HG03280 (cell line): Measurements from ENCODE around the gene PIP5K1A.
"Not testable (repeated sequence)": the region's sequence is repeated elsewhere in the genome, so short reads cannot be mapped to it uniquely, and the experiment has no call there.

Experiments used
- ATAC-seq: cut with Tn5 transposase; IDR thresholded peaks from one replicate; pipeline ENCODE4 v1.9.1; 2021; ENCODE audit warnings: mild to moderate bottlenecking, moderate library complexity; ENCODE audit not compliant: unreplicated experiment

The PIP5K1A gene

DNA sequence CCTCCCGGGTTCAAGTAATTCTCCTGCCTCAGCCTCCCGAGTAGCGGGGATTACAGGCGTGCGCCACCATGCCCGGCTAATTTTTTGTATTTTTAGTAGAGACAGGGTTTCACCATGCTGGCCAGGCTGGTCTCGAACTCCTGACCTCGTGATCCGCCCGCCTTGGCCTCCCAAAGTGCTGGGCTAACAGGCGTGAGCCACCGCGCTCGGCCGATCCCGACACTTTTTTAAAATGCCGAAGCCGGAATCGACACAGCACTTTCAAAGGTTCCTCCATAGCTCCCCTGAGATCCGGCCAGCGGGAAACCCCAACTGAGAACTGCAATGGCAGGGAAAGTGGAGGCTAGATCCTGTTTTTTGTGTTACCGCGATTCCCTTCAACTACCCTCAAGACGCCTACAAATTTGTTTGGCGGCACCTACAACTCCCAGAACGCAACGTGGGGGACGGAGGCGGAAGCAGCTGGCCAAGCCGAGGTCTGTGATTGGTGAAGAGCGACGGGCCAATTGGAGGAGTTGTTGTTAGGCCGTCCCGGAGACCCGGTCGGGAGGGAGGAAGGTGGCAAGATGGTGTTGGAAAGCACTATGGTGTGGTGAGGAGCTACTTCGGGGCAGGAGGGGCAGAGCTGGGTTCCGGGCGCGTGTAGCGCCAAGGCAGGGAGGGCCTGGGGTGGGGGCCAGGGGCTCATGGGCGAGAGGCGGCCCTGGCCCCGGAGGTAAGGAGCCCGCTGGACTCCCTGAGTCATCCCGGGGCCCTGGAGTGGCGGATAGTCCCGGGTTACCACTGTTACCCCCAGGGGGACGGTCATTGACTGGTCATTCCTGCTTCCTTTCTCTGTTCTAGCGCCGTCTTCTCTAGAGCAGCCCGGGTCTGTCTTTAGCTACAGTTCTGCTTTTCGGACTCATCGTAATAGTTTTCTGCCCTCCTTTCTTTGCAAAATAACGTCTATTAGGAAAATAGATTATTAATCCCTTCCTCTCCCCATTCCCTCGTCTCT, 56.2 kb downstream of the PIP5K1A start, which contains the start of gene PSMD4:
TSS of gene PSMD4 (plus strand) at position 518 of the 997 bp plus-strand sequence. CDS start at position 567, 49 bp downstream.
- peak; percentile 86 for ATAC-seq

DNA sequence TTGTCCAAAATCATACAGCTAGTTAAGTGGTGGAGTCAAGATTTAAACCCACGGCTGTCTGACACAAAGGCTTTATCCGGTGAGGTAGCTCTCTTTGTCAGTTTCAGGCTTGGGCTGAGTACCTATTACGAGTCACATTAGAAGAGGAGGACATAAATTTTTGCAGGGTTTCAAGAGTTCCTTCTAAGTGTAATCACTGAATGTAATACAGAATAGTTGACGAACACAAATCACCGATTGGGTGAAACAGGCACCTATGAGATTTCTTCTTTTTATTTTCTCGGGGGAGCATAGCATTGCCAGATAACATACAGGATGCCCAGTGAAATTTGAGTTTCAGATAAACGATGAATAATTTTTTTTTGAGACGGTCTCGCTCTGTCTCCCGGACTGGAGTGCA, 57.0 kb downstream of the PIP5K1A start:
- ATAC-seq = no peak

DNA sequence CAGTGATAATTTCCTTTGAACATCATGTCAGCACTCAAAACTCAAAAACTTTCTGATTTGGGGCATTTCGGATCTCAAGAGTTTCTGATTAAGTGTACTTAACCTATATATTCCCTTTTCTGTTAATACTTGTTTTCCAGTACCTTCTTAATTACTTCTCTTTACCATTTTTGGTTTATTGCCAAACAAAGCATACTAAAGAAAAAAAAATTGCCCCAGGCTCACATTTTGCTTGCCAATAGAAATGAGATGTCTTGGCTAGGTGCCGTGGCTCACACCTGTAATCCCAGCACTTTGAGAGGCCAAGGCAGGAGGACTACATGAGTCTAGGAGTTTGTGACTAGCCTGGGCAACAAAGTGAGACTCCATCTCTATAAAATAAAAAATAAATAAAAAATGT, 61.0 kb downstream of the PIP5K1A start:
- ATAC-seq = no peak

DNA sequence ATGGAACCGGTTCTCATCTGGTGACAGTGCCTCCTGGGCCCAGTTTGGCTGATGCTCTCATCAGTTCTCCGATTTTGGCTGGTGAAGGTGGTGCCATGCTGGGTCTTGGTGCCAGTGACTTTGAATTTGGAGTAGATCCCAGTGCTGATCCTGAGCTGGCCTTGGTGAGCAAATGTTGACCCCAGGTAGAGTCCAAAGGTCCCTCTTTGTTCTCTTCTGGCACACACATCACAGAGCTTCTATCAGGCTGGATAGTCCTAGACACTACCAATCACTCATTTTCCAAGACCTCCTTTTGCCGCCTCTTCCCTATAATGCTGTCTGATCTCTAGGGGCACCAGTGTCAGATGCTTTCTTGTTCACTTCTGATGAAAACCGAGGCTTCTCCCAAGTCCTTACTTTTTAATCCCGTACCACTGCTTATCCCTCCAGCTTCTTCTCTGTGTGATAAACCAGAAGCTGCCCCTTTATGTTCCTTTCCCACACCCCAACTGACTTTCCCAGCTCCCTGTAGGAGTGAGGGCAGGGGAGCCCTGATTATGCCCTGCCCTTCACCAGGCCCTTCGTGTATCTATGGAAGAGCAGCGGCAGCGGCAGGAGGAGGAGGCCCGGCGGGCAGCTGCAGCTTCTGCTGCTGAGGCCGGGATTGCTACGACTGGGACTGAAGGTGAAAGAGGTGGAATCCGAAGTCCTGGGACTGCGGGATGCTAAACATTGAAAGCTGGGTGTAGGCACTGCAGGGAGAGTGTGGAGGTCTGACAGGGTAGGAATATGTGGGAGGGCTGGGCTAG, 67.3 kb downstream of the PIP5K1A start:
- ATAC-seq = no peak

DNA sequence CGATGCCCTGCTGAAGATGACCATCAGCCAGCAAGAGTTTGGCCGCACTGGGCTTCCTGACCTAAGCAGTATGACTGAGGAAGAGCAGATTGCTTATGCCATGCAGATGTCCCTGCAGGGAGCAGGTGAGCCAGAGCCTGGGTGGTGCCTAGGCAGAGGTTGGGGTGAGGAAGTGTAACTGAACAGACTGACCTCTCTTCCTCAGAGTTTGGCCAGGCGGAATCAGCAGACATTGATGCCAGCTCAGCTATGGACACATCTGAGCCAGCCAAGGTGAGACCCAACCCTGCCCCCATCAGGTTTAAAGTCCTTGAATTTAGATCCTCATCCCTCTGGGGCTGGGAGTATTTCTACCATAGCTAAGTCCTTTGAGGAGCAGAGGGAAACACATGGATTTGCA, 68.0 kb downstream of the PIP5K1A start:
- no peak for ATAC-seq

DNA sequence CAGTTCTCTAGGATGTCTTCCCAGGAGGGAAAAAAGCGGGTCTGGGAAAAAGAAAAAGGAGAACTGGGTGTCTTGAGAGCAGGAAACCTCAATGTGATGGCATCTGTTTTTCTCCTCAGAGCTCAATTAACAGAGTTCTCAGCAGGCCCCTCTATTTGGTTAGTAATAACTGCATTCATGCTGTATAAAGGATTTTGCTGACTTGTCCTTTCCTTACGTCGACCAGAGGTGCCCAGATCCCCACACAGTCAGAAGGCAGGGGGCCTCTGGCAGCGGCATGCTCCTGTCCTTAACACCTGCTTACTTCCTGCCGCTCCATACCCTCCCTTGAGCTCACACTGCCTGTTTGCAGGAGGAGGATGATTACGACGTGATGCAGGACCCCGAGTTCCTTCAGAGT, 68.5 kb downstream of the PIP5K1A start:
- ATAC-seq = no peak

DNA sequence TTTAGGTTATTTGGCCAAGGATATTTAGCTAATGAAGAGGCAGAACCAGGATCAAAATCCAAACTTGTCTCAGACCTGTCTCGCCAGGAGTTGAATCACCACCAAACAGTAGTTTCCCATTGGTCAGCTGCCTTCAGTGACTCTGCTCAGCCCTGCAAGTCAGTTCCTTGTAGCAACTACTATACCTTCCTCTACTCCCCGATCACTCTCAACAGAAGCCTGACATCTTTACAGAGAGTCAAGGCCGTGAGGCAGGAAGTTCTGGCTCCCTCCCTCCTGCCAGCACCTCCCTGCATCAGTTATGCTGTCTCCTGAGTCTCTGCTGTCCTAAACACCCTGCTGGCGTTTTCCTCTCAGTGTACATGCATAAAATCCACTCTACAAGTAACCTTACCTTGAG, 69.4 kb downstream of the PIP5K1A start:
- ATAC-seq = no peak

DNA sequence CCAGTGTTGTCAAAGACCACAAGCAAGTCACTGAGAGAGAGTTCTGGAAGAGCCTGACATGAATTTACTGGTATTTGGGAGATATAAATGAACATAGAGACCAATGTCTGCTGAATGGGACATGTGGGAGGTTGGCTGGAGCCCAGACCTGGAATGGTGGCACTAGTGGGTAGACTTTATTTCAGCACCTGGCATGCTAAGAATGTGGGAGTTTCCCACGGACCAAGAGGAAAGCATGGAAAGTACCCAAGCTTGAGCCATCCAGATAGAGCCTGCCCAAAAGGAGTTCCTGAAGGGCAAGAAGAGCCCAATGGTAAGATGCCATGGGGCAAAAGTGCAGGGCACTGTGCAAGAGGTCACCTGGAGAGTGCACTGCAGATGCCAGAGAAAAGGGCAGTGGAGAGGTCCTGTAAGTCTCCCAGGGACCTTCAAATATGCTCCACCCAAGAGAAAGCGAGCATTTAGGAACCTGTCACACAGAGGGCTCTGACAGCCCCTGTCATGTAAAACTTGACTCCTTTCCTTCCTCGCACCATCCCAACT, 75.6 kb downstream of the PIP5K1A start:
- no peak for ATAC-seq

DNA sequence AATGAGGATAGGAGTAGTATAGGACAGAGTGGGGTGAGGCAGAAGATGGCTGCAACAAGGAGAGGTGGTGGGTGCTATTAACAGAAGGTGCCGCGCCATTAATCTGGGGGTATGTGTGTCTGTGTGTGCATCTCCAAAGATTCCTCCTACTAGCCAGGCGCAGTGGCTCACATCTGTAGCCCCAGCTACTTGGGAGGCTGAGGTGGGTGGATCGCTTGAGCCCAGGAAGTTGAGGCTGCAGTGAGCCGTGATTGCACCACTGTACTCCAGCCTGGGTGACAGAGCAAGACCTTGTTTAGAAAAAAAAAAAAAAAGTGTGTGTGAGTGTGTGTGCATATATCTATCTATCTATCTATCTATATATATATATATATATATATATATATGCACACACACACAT, 77.0 kb downstream of the PIP5K1A start:
- ATAC-seq = not testable (repeated sequence)

DNA sequence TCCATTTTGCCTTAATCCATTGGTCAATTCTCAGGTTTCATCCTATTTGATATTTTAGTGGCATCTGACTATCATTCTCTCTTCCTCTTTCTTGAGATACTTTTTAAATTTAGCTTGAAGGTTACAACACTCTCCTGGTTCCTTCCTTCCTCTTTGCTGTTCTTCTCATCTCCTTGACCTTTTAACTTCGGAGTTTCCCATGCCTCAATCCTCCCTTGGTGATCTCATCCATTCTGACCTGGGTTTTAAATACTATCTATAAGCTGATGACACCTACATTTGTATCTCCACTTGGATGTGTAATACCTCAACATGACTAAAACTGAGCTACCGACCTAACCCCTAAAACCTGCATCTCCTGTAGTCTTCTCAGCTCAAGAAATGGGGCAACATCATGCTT, 78.9 kb downstream of the PIP5K1A start:
- ATAC-seq = no peak

DNA sequence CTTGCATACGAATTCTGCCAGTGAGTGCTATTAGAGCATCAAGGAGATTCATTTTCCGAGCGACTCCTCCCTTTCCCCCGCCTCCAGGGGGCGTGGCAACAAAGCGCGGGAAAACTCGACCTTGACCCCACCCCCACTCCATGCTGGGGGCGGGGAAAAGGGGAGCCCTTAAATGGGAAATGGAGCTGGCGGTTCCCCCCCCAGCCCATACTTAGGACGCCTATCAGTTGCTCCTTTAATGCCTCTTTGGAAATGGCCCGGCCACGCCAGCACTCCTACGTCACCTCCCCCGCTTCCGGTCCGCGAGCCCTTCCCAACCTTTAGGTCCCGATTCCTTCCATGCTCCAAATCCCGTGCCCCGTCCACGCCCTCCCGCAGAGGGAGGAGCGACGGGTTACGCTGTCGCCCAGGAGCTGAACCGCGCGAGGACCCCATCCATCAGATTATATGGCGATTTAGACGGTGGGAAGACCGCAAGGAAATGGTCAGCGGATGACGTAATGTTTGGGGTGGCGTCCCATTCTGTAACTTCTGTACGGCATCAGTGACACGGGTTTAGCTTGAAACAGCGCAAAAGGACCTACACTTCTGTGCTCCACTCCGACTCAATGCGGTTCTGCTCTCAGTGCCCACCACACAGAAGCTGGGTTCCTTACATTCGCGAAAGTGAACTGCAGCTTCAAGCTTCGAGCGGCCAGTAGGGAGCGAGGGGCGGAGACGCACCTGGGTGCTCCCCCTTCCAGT, 83.0 kb downstream of the PIP5K1A start:
- peak; percentile 40 for ATAC-seq

DNA sequence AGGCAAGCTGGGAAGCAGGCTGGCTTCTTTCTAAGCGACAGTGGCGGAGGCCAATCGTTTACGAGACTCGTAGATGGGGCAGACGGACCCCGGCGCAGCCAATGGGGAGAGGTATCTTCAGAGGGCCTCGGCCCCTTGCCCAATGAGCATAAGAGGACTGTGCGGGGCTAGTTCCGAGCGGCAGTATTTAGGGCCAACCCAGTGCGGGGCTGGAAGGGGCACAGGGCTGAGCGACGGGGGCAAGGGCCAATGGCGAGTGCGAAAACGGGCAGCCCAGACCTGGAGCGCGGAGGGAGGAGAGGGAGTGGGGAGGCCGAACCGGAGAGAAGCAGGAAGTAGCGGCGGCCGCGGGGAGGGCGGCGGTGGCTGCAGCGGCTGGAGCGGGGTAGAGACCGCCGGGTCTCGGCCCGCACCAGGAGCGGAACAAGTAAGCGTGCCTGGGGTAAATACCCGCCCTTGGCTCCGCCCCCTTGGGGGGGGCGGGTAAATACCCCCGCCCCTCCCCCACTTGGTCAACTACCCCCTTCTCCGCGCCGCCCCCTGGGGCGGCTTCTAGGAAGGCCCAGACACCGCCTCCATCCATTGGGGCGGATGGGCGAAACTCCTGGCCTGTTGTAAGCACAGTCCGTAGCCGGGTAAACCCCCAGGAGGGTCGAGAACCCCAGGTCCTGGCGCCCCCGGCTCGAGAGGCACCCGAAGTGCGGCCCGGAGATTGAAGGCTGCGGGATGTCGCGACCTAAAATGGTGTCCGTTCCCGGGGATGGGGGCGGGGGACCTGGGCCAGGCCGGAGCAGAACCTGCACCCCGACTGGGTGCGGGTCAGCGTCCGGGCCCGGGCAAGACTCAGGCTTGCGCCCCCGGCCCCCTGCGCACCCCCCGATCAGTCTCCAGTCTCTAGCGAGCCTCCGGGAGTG, 83.9 kb downstream of the PIP5K1A start, which contains the start of gene ZNF687:
TSS of gene ZNF687 (plus strand) at position 331 of the 914 bp plus-strand sequence. CDS start 3,993 bp downstream, outside the sequence.
- ATAC-seq = peak; percentile 86

DNA sequence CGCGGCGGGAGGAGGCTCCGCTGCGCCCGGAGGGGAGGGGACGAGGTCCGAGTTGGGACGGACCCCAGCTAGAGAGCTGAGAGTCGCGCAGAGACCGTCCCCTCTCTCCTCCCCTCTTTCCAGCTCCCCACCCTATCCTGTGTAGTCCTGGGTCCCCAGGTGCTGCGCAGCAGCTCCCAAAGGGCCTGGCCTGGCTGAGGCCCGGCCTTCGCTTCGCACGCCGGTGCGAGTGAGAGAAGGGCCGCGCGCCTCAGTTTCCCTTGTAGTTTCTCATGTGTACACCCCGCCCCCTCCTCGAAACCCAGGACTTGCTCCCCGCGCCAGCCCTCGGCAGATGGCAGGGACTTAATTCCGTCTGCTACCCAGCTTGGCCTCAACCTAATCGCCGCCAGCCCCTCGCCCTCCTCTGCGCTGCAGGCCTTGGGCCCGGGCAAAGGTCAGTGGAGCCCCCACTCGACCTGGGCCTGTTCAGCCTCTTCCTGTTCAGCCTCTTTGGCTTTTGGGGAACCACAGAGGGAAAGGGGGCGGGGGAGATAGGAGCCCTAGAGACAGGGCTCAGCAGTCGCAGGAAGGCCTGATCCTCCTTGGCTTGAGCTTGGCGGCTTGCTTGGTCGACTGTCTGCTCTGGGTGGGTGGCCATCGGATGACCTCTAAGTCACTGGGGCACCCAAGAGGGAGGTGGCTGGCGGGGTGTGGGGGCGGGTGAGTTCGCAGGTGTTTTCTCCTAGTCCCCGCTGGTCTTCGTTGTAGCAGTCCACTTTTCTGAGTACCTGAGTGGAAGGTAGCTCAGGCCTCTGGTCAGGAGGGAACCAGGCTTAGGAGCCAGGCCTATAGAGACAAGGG, 84.8 kb downstream of the PIP5K1A start:
- ATAC-seq = no peak

DNA sequence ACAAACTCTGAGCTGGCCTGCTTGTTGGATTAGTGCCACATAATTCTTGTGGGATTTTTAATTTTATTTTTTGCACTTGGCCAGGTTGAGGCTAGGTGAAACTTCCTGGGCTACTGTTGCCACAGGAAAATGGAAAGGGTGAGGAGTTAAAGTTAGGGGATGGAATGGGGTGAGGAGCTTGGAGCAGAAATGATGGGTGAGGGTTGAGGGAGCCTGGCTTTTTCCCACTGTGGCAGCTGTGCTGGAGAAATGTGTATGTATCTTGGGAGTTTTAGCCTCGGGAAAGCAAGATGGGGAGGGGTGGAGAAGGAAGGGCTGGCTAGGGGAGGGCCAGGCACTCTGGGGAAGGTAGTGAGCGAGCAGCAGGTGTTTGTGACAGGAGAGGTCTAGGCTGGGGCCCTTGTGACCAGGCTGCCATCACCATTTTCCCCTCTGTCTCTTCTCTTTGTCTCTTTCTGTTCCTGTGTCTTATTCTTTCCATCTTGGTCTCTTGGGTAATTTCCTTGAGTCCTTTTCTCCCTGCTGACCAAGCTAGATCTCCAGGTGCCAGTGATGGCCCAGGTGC, 85.7 kb downstream of the PIP5K1A start:
- no peak for ATAC-seq

DNA sequence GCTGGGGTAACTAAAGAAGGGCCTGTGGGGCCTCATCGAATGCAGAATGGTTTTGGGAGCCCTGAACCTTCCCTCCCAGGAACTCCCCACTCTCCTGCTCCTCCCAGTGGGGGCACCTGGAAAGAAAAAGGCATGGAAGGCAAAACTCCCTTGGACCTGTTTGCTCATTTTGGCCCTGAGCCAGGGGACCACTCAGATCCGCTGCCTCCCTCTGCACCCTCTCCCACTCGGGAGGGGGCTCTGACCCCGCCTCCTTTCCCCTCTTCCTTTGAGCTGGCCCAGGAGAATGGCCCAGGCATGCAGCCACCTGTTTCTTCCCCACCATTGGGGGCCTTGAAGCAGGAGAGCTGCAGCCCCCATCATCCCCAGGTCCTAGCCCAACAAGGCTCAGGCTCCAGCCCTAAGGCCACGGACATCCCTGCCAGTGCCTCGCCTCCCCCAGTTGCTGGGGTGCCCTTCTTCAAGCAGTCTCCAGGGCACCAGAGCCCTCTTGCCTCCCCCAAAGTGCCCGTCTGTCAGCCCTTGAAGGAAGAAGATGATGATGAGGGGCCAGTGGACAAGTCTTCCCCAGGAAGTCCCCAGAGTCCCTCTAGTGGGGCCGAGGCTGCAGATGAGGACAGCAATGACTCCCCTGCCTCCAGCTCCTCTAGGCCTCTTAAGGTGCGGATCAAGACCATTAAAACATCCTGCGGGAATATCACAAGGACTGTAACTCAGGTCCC, 88.4 kb downstream of the PIP5K1A start:
- ATAC-seq = no peak

DNA sequence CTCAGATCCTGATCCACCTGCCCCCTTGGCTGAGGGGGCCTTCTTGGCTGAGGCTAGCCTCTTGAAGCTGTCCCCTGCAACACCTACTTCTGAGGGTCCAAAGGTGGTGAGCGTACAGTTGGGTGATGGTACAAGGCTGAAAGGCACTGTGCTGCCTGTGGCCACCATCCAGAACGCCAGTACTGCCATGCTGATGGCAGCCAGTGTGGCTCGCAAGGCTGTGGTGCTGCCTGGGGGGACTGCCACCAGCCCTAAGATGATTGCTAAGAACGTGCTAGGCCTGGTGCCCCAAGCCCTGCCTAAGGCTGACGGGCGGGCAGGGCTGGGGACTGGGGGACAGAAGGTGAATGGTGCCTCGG, 89.0 kb downstream of the PIP5K1A start:
- no peak for ATAC-seq

DNA sequence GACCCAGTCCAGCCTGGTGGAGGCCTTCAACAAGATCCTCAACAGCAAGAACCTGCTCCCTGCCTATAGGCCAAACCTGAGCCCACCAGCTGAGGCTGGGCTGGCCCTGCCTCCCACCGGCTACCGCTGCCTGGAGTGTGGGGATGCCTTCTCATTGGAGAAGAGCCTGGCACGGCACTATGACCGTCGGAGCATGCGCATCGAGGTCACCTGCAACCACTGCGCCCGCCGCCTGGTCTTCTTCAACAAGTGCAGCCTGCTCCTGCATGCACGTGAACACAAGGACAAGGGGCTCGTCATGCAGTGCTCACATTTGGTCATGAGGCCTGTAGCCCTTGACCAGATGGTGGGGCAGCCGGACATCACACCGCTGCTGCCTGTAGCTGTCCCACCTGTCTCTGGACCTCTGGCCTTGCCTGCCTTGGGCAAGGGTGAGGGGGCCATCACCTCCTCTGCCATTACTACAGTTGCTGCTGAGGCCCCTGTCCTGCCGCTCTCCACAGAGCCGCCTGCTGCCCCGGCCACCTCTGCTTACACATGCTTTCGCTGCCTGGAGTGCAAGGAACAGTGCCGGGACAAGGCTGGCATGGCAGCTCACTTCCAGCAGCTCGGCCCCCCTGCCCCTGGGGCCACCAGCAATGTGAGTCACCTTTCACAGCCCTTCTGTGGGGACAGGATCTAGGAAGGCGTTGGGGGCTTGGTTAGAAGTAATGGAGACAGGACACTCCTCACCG, 89.6 kb downstream of the PIP5K1A start:
- no peak for ATAC-seq
